ENCODE data around the gene TP73.
A peak's percentile ranks its signal among the peaks of the same experiment; 100 is the strongest.
"Not testable (repeated sequence)": the region's sequence is repeated elsewhere in the genome, so short reads cannot be mapped to it uniquely, and the experiment has no call there.

TP73 gene

DNA sequence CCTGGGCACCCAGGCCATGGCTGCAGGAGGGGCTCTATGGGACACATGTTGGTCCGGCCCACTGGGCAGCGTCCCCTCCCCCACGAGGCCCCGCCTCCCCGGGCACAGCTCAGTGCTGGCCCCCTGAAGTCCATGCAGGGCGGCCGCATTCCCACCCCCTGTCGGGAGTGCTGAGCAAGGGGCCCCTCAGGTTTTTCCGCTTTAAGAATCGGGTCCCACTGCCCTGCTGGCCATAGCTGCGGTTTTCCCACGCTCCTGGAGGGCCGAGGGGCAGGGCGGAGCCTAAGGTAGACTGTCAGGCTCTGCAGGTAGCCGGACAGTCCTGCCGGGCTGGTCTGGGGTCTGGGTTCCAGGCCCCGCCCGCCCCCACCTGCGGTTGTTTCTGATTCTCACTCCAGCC, 56.5 kb downstream of the TP73 start:
- DNase-seq, result no peak

GRCh38 chr1:3710251-3710650, 57.9 kb downstream of the TP73 start:
- DNase-seq, result no peak

DNA sequence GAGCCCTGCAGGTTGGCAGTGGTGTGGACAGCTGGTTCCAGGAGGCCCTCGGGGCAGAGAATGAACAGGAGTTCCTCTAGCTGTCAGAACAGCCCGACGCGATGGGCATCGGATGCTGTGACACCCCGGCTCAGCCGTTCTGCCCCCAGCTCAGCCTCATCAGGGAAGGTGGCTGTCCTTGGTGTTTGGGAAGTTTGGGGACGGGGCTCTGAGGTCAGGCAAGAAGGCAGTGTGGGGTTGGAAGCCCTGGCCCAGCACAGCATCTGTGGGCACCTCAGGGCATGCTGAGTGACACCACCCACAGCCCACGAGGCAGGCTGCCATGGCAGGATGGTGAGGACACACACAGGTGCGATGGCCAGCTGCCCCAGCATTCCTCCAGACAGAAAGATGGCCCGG, 59.1 kb downstream of the TP73 start:
- no peak for DNase-seq

- DNase-seq, result no peak
Observed at GRCh38 chr1:3711780-3712451, 59.6 kb downstream of the TP73 start.

GRCh38 chr1:3712573-3713535, 60.5 kb downstream of the TP73 start:
- DNase-seq, result no peak

DNA sequence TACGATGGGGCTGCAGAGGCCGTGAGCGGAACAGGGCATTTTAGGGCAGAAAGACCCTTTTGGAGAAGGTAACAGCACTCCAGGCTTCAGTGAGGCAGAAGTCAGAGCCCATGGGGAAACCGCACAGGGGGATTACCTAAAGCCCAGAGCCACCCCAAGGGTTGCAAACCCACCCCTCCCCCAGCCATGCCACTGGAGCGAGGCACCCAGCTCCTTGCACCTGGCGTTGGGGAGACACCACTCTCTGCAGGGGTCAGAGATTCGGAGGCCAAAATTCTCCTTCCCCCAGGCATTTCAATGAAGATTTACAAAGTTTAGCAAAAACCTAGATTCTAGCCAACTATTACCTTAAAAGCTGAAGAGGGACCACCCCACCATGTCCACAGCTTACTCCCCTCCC, 61.5 kb downstream of the TP73 start:
- no peak for DNase-seq

DNA sequence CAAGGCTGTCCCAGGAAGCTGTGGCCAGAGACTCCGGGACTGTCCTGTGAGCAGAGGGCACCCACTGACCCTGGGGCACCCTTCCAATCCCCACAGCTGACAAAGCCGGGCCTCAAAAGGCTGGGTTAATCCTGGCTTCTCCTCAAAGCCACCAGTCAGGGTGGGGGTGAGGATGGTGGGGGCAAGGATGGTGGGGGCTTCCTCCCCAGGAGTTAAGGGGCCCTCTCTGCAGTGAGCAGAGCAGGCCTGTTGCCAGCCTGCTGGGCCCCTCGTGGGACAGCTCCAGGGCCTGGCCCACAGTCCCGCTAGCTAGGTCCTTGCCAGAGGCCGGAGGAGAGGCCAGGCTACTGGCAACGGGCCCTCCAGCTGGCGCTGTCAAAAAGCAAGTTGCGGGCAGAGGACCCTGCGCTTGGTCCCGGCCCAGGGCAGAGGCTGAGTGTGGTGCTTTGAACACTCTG, 62.0 kb downstream of the TP73 start:
- DNase-seq, result no peak

DNA sequence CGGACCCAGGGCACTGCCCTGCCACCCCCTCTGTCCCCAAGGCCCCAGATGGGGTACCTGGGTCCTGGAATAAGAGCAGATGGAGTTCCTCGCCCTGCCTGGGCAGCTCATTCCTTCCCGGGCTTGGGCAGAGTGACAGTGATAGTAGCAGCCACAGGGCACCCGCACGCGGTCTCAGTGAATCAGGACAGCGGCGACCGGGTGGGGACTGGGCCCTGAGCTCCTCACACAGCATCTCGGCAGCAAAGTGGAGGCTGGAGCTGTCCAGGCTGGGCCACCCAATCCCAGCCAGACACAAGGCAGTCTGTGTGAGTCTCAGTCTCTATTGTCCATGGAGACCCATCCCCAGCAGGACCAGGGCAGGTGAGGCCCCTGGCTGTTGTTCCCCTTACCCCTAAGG, 62.5 kb downstream of the TP73 start:
- DNase-seq, result no peak

GRCh38 chr1:3716351-3716750, 64.0 kb downstream of the TP73 start:
- DNase-seq, result no peak

- DNase-seq, result no peak
Observed at GRCh38 chr1:3717041-3717714, 64.9 kb downstream of the TP73 start.

DNA sequence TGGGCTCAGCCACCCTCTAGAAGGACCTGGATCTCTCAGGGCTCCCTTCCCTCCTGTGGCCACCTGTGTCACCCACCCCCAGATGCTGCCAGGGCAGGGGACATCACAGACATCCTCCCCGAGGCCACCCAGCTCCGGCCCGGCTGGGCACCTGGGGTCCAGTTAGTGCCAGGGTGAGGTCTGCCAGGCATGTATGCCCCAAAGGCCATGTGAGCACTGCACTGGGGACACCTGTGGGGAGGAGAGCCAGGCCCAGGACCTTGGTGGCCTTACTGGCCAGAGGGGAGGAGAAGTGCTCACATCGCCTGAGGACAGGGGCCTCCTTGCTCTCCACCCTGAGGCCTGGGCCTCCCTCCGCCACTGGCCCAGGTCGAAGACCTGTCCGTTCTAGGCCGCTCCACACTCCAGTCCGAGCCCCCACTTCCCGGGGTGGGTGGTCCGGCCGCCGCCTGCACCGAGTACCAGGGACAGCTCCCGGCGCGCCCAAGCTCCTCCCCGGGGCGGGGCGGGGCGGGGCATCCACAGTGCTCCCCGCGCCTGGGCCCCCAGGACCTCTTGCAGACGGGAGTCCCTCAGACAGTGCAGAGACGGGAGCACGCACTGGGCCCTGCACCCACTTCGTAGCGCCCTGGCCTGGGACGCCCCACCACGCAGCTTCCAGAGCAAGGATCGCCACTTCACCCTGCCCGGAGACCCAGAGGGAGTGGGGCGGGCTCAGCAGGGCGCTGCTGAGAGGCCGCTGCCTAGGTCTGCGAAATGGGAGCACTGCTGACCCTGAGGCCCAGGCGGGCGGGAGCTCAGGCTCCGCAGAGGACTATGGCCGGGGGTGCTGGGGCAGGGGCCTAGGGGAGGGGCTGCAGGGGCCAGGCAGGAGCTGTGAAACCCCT, 65.6 kb downstream of the TP73 start:
- DNase-seq, result peak; percentile 63

DNA sequence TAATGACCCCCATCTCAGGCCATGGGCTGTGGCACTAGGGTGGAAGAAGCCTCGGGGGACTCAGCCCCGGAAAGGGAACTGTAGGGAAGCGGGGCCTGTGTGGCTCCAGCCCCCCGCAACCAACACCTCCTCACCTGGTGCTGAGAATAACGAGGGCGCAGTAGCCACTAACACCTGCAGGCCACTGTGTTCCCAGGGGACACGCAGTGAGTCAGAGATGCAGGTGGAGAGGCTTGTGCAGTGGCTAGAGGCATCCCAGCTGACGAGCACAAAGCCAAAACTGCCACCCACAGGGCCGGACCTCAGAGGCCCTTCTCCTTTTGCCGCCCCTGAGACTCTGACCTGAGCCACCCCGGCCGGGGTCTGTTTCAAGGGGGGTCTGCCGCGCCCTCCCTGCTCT, 66.4 kb downstream of the TP73 start:
- no peak for DNase-seq

DNA sequence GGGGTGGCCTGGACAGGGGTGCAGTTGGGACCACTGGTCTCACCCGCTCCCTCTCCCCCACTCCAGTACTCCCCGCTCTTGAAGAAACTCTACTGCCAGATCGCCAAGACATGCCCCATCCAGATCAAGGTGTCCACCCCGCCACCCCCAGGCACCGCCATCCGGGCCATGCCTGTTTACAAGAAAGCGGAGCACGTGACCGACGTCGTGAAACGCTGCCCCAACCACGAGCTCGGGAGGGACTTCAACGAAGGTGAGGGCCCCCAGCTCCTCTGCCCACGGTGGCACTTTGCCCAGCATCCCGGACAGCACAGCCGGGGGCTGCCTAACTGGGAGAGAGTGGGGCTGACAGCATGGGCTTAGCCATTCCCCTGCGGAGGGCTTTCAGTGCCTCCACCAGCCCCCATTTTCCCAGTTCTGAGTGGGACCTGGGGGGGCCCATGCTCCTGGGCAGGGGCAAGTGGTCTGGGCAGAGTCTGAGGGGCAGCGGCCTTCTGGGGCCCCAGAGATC, 69.7 kb downstream of the TP73 start:
- DNase-seq, result no peak

- no peak for DNase-seq
Observed at GRCh38 chr1:3722846-3723245, 70.5 kb downstream of the TP73 start.

- DNase-seq, result not testable (repeated sequence)
Observed at GRCh38 chr1:3724416-3725030, 72.2 kb downstream of the TP73 start.

GRCh38 chr1:3725366-3725765, 73.0 kb downstream of the TP73 start:
- no peak for DNase-seq

GRCh38 chr1:3727042-3727824, 74.9 kb downstream of the TP73 start:
- no peak for DNase-seq

- no peak for DNase-seq
Observed at GRCh38 chr1:3727825-3728776, 75.8 kb downstream of the TP73 start.
